ENCODE results near the gene DELE1. TPM values are rescaled to one million over a fixed set of nuclear protein-coding genes. Genes with fewer than 3 reads are reported as not detected.

DELE1 gene
- total and polyA plus RNA-seq, 4 donors, result 23.2 to 49.0 (median 40.3) TPM

DNA sequence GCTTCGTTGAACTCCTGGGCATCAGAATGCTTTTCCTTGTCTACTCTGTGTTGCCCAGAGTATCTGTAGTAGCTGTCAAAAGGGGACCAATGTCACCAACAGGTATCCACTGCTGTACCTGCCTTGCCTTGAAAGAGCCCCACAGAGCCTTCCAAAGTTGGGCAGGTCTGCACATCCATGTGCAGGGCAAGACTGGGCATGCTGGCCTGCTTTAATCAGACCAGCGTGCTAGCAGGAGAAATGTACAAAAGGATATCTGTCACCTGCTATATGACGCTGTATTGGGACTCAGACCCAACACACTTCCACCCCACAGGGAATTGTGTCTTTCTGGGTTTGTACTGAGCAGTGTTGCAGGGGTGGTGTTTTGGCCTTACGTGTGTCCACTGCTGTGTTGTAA, 11.9 kb downstream of the DELE1 start (continued):
- TF ChIP-seq, protein P1, sequence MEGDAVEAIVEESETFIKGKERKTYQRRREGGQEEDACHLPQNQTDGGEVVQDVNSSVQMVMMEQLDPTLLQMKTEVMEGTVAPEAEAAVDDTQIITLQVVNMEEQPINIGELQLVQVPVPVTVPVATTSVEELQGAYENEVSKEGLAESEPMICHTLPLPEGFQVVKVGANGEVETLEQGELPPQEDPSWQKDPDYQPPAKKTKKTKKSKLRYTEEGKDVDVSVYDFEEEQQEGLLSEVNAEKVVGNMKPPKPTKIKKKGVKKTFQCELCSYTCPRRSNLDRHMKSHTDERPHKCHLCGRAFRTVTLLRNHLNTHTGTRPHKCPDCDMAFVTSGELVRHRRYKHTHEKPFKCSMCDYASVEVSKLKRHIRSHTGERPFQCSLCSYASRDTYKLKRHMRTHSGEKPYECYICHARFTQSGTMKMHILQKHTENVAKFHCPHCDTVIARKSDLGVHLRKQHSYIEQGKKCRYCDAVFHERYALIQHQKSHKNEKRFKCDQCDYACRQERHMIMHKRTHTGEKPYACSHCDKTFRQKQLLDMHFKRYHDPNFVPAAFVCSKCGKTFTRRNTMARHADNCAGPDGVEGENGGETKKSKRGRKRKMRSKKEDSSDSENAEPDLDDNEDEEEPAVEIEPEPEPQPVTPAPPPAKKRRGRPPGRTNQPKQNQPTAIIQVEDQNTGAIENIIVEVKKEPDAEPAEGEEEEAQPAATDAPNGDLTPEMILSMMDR (IDR thresholded peaks at IDR 0.05; ENCODE audit: low read depth, low read length, missing input control), result no peak
- no peak for TF ChIP-seq RXRA (IDR thresholded peaks at IDR 0.05)

DNA sequence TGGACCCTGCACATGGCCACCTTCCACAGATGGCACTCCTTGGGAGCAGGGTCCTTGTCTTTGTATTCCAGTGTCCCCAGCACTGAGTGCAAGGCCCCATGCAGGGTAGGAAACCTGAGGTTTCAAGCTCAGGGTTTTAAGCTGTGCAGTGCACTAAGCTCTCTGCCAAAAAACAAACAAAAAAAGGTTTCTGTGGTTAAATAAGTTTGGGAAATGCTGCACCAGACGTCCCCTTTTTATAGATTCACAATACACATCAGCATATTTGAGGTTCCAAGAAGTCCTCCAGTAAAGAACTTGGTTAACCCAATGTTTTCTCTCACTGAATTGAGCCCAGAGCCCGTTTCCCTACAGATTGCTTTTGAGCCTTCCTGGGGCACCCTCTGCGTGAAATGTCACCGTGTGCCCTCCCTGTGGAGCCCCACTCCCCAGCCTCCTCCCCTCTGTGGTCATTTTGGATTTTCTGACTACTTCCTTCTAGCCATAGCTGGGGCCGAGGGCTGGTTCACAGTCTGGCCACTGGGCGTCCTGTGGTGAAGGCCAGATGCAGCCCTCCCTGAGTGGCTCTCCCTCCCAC, 17.1 kb downstream of the DELE1 start:
- Histone ChIP-seq H3K4me3 (ENCODE audit: low read depth in 1 of 3, low read length in 3 of 3) (no peak overlapping the region), H3K4me1 (ENCODE audit: control insufficient read depth in 4 of 4, insufficient read depth in 4 of 4, low read length in 3 of 4) (peaks cover 3 to 17% (median 8%) of the 10 kb centered on the region in 4 donors), H3K36me3 (ENCODE audit: control insufficient read depth in 4 of 4, insufficient read depth in 3 of 4, low read depth in 1 of 4, low read length in 3 of 4) (peaks cover 11 to 32% (median 23%) of the 10 kb centered on the region in 4 donors), H3K27me3 (ENCODE audit: control insufficient read depth in 4 of 4, insufficient read depth in 4 of 4, low read length in 3 of 4) (no peaks in the 10 kb centered on the region), H3K9ac (ENCODE audit: low read depth in 1 of 2, low read length in 2 of 2) (no peak overlapping the region), H3K27ac (ENCODE audit: low read depth in 1 of 2, low read length in 2 of 2) (no peak overlapping the region), H3K9me3 (ENCODE audit: control insufficient read depth in 4 of 4, low read length in 3 of 4) (no peaks in the 10 kb centered on the region)
- no peak for DNase-seq (ENCODE audit: low spot score)
- TF ChIP-seq FOXA1 (IDR thresholded peaks at IDR 0.05), result no peak
- TF ChIP-seq, protein P2, sequence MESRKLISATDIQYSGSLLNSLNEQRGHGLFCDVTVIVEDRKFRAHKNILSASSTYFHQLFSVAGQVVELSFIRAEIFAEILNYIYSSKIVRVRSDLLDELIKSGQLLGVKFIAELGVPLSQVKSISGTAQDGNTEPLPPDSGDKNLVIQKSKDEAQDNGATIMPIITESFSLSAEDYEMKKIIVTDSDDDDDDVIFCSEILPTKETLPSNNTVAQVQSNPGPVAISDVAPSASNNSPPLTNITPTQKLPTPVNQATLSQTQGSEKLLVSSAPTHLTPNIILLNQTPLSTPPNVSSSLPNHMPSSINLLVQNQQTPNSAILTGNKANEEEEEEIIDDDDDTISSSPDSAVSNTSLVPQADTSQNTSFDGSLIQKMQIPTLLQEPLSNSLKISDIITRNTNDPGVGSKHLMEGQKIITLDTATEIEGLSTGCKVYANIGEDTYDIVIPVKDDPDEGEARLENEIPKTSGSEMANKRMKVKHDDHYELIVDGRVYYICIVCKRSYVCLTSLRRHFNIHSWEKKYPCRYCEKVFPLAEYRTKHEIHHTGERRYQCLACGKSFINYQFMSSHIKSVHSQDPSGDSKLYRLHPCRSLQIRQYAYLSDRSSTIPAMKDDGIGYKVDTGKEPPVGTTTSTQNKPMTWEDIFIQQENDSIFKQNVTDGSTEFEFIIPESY (IDR thresholded peaks at IDR 0.05), result no peak
- no peak for TF ChIP-seq RXRA (IDR thresholded peaks at IDR 0.05)
- no peak for TF ChIP-seq HNF4G (IDR thresholded peaks at IDR 0.05)
- TF ChIP-seq EGR1 (IDR thresholded peaks at IDR 0.05; ENCODE audit: low read depth in 2 of 2), result no peak
- TF ChIP-seq, protein P3, sequence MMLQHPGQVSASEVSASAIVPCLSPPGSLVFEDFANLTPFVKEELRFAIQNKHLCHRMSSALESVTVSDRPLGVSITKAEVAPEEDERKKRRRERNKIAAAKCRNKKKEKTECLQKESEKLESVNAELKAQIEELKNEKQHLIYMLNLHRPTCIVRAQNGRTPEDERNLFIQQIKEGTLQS (IDR thresholded peaks at IDR 0.05), result no peak
- TF ChIP-seq HNF4A (conservative IDR thresholded peaks at IDR 0.05), result no peak
- no peak for TF ChIP-seq YY1 (IDR thresholded peaks at IDR 0.05)
- TF ChIP-seq TAF1 (conservative IDR thresholded peaks at IDR 0.05), result no peak
- WGBS, result 65% methylated on average over 6 of the region's 6 CpGs

DNA sequence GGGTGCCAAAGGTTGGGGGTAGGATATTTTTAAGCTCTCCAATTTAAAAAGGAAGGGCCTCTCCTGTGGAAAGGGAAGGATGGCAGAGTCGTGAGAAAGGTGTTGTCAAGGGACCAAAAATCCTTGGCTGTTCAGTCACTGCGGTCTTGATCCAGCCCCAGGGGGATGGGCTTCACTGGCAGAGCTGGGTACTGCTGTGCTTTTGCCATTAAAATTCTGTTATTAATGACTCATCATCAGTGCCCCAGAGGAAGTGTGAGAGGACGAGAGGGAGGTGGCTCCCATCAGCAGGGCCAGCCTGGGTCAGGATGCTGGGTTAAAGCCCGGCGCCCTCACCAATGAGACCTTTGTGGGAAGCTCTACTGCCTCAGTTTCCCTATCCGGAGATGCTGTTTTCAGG, 17.6 kb downstream of the DELE1 start:
- H3K9me3 ChIP-seq (ENCODE audit: control insufficient read depth in 4 of 4, low read length in 3 of 4), result no peaks in the 10 kb centered on the region
- H3K4me1 ChIP-seq (ENCODE audit: control insufficient read depth in 4 of 4, insufficient read depth in 4 of 4, low read length in 3 of 4), result peaks cover 3 to 17% (median 8%) of the 10 kb centered on the region in 4 donors
- no peak overlapping the region for H3K4me3 ChIP-seq (ENCODE audit: low read depth in 1 of 3, low read length in 3 of 3)
- H3K27me3 ChIP-seq (ENCODE audit: control insufficient read depth in 4 of 4, insufficient read depth in 4 of 4, low read length in 3 of 4), result no peaks in the 10 kb centered on the region
- H3K9ac ChIP-seq (ENCODE audit: low read depth in 1 of 2, low read length in 2 of 2), result no peak overlapping the region
- DNase-seq (ENCODE audit: low spot score), result no peak
- peaks cover 8 to 27% (median 19%) of the 10 kb centered on the region in 4 donors for H3K36me3 ChIP-seq (ENCODE audit: control insufficient read depth in 4 of 4, insufficient read depth in 3 of 4, low read depth in 1 of 4, low read length in 3 of 4)
- TF ChIP-seq NR2F2 (IDR thresholded peaks at IDR 0.05) (no peak), RAD21 (IDR thresholded peaks at IDR 0.05) (no peak), EGR1 (IDR thresholded peaks at IDR 0.05; ENCODE audit: low read depth in 2 of 2) (no peak), RXRA (IDR thresholded peaks at IDR 0.05) (no peak), JUND (IDR thresholded peaks at IDR 0.05) (no peak), FOXA2 (IDR thresholded peaks at IDR 0.05) (no peak), TAF1 (conservative IDR thresholded peaks at IDR 0.05) (no peak), GABPA (IDR thresholded peaks at IDR 0.05 in 1 of 2, conservative IDR thresholded peaks at IDR 0.05 in 1 of 2) (no peak), SP1 (IDR thresholded peaks at IDR 0.05) (no peak), HNF4G (IDR thresholded peaks at IDR 0.05) (no peak), YY1 (IDR thresholded peaks at IDR 0.05) (no peak)
- TF ChIP-seq, protein P1 (IDR thresholded peaks at IDR 0.05; ENCODE audit: low read depth, low read length, missing input control), result no peak
- TF ChIP-seq, protein P4, sequence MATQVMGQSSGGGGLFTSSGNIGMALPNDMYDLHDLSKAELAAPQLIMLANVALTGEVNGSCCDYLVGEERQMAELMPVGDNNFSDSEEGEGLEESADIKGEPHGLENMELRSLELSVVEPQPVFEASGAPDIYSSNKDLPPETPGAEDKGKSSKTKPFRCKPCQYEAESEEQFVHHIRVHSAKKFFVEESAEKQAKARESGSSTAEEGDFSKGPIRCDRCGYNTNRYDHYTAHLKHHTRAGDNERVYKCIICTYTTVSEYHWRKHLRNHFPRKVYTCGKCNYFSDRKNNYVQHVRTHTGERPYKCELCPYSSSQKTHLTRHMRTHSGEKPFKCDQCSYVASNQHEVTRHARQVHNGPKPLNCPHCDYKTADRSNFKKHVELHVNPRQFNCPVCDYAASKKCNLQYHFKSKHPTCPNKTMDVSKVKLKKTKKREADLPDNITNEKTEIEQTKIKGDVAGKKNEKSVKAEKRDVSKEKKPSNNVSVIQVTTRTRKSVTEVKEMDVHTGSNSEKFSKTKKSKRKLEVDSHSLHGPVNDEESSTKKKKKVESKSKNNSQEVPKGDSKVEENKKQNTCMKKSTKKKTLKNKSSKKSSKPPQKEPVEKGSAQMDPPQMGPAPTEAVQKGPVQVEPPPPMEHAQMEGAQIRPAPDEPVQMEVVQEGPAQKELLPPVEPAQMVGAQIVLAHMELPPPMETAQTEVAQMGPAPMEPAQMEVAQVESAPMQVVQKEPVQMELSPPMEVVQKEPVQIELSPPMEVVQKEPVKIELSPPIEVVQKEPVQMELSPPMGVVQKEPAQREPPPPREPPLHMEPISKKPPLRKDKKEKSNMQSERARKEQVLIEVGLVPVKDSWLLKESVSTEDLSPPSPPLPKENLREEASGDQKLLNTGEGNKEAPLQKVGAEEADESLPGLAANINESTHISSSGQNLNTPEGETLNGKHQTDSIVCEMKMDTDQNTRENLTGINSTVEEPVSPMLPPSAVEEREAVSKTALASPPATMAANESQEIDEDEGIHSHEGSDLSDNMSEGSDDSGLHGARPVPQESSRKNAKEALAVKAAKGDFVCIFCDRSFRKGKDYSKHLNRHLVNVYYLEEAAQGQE (IDR thresholded peaks at IDR 0.05), result no peak
- TF ChIP-seq, protein P3 (IDR thresholded peaks at IDR 0.05), result no peak
- TF ChIP-seq, protein P5, sequence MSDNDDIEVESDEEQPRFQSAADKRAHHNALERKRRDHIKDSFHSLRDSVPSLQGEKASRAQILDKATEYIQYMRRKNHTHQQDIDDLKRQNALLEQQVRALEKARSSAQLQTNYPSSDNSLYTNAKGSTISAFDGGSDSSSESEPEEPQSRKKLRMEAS (IDR thresholded peaks at IDR 0.05), result no peak
- H3K27ac ChIP-seq (ENCODE audit: low read depth in 1 of 2, low read length in 2 of 2), result no peak overlapping the region
- WGBS, result 72% methylated on average over 6 of the region's 6 CpGs

All from liver (tissue), 9 donors.